MCF 10A (cell line): ENCODE data around the gene NRBP1. TPM values are rescaled to one million over a fixed set of nuclear protein-coding genes. Genes with fewer than 3 reads are reported as not detected.

Experiments
- BruUV-seq: library from RNA; stranded (reverse); fragments of 400-500 nt; replicated peaks from 2 replicates; lab custom pipeline; 2021; lab: Mats Ljungman, UMichigan
- CTCF ChIA-PET: fragments of 300-600 bp; sonication (Branson Sonifier 250); formaldehyde crosslinking; extraction: SDS; loops from one replicate; lab custom pipeline; 2021; ENCODE audit warnings: antibody characterized with exemption, inconsistent platforms; lab: Yijun Ruan, JAX
- POLR2A ChIA-PET: fragments of 300-600, 350-650 bp; sonication (Branson Sonifier 250); formaldehyde crosslinking; extraction: SDS; loops from one replicate; lab custom pipeline; 2020; ENCODE audit warnings: antibody characterized with exemption, inconsistent platforms; lab: Yijun Ruan, JAX
- DNase-seq: peaks from one replicate; pipeline ENCODE4 v3.0.0-alpha.2; 2018; ENCODE audit not compliant: unreplicated experiment
- H3K27ac Mint-ChIP-seq: one replicate; pipeline ENCODE4 v1.8.0; 2022; ENCODE audit warnings: mild to moderate bottlenecking, low read depth, mixed read lengths; ENCODE audit not compliant: unreplicated experiment
- H3K27me3 Mint-ChIP-seq: one replicate; pipeline ENCODE4 v1.8.0; 2022; ENCODE audit warnings: mixed read lengths; ENCODE audit not compliant: insufficient read depth, unreplicated experiment
- H3K36me3 Mint-ChIP-seq: one replicate; pipeline ENCODE4 v1.8.0; 2022; ENCODE audit warnings: mild to moderate bottlenecking, moderate library complexity, mixed read lengths; ENCODE audit not compliant: insufficient read depth, unreplicated experiment
- H3K4me1 Mint-ChIP-seq: one replicate; pipeline ENCODE4 v1.8.0; 2022; ENCODE audit warnings: mixed read lengths; ENCODE audit not compliant: insufficient read depth, unreplicated experiment
- H3K4me3 Mint-ChIP-seq: one replicate; pipeline ENCODE4 v1.8.0; 2022; ENCODE audit warnings: mild to moderate bottlenecking, moderate library complexity, mixed read lengths; ENCODE audit not compliant: unreplicated experiment
- H3K9me3 Mint-ChIP-seq: one replicate; pipeline ENCODE4 v1.8.0; 2022; ENCODE audit warnings: mixed read lengths; ENCODE audit not compliant: unreplicated experiment
- intact Hi-C: fragments of 100-400 bp; cut with micrococcal nuclease; formaldehyde crosslinking; loops from 2 replicates; pipeline ENCODE4 v1.14.1; 2022
- total RNA-seq: library from RNA; stranded (reverse); gene quantifications from 2 replicates; pipeline ENCODE4 v1.2.3, GENCODE V29; 2022
- TF ChIP-seq, protein P1 (sequence below): fragments of 200-600 bp; IDR thresholded peaks from one replicate; pipeline ENCODE4 v1.8.0; 2022; ENCODE audit warnings: antibody characterized with exemption, mild to moderate bottlenecking; ENCODE audit not compliant: unreplicated experiment

The NRBP1 gene
- total RNA-seq, 1 experiment from 2014 or later, result 79.5 TPM

DNA sequence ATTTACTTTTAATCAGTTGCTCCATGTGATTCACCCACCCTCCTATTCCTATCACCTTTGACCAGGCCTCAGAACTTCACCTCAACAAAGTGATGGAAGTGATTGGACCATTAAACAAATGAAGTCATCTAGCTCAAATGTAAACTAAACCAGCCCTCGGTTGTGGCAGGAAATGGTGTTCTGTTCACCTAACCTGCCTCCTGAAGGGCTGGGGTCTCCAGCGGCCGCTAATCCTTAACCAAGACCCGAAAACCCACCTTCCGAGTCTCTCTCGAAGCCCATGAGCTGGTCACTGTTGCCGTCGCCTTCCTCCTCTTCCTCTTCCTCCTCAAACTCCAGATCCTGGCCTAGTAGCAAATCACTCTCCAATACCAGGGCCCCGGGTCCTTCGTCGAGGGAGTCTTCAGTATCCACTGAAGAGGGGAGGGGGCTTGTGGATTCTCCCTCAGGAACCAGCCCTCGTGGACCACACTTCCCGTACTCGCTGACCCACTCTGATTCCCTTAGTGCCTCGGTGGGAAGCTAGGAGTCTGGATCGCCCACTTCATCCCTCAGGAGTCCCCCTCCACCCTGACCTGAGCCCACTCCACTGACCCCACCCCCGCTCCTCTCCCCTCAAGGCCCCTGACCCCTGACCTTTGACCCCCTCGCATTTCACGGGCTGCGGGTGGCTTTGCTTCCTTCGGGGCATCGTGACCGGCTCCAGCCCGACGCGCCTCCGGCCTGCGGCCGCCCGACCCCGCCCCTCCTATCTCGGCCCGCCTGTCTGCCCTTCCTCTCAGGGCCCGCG, 48.4 kb upstream of the NRBP1 start:
- Mint-ChIP-seq H3K36me3 (peaks cover 80% of the 10 kb centered on the region), H3K27me3 (no peaks in the 10 kb centered on the region), H3K9me3 (no peaks in the 10 kb centered on the region), H3K4me3 (peak overlapping the region; percentile 84), H3K27ac (peak overlapping the region; percentile 93), H3K4me1 (peaks cover 18% of the 10 kb centered on the region)
- POLR2A ChIA-PET, result interaction anchor here (0.7 to 5.6 kb wide), 15 partner anchors 10 to 326 kb away, joined by 3 to 114 read pairs (median 5); partner anchors contain the start of genes CCDC121, EIF2B4, GPN1 and GTF3C2
- TF ChIP-seq, protein P1, sequence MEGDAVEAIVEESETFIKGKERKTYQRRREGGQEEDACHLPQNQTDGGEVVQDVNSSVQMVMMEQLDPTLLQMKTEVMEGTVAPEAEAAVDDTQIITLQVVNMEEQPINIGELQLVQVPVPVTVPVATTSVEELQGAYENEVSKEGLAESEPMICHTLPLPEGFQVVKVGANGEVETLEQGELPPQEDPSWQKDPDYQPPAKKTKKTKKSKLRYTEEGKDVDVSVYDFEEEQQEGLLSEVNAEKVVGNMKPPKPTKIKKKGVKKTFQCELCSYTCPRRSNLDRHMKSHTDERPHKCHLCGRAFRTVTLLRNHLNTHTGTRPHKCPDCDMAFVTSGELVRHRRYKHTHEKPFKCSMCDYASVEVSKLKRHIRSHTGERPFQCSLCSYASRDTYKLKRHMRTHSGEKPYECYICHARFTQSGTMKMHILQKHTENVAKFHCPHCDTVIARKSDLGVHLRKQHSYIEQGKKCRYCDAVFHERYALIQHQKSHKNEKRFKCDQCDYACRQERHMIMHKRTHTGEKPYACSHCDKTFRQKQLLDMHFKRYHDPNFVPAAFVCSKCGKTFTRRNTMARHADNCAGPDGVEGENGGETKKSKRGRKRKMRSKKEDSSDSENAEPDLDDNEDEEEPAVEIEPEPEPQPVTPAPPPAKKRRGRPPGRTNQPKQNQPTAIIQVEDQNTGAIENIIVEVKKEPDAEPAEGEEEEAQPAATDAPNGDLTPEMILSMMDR, result no peak
- no TSS peak for BruUV-seq
- intact Hi-C loops, result loop anchor here (1.0 kb wide), 1 partner anchor 10 kb away; the partner anchor contains the start of genes EIF2B4 and SNX17
- peak; percentile 25 for DNase-seq
- CTCF ChIA-PET, result interaction anchor here (0.6 to 2.9 kb wide), 7 partner anchors 9 to 869 kb away, joined by 3 to 14 read pairs (median 4); partner anchors contain the start of gene MPV17

DNA sequence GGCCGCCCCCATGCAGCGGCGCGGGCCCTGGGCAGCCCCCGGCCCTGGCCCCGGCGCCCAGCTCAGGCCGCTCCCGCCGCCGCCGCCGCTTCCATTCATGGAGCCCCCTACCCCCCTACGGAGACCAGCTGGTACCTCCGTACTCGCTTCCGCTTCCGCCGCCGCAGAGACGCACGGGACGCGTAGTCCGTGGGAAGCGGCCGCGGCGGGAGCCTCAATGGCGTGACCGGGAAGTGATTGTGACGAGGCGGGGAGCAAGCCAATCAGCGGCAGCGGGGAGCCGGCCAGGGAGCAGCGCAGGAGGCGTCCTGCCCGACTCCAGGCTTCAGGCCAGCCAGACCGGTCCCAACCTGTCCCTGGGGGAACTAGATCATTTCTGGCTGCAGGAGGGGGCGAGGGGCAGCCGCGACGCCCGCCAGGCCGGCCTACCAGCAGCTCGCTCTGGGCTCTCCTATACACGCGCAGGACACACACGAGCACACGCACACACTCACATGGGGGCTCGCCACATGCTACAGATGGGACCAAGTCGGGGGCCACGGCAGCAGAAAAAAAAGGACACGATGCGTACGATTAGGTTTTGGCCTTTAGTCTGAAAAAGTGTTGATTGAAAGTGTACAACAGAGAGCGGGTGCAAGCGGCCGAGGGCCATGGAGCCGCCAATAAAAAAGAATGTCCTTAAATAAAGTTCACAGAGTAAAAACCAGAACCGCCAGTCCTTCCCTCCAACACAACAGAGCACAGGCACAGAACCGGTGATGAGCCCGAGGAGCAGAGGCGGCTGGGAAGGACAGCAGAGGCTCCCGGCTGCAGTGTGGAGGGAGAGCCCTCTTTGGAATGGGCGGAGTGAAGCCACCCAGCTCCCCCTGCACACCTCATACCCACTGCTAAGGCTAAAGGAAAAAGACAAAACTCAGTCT, 47.5 kb upstream of the NRBP1 start, which contains the start of gene ZNF513:
Gene ZNF513 (minus strand): TSS at position 109 of the 920 bp plus-strand sequence. CDS start 208 bp downstream, outside the sequence.
- BruUV-seq, result no TSS peak
- peaks cover 77% of the 10 kb centered on the region for H3K36me3 Mint-ChIP-seq

DNA sequence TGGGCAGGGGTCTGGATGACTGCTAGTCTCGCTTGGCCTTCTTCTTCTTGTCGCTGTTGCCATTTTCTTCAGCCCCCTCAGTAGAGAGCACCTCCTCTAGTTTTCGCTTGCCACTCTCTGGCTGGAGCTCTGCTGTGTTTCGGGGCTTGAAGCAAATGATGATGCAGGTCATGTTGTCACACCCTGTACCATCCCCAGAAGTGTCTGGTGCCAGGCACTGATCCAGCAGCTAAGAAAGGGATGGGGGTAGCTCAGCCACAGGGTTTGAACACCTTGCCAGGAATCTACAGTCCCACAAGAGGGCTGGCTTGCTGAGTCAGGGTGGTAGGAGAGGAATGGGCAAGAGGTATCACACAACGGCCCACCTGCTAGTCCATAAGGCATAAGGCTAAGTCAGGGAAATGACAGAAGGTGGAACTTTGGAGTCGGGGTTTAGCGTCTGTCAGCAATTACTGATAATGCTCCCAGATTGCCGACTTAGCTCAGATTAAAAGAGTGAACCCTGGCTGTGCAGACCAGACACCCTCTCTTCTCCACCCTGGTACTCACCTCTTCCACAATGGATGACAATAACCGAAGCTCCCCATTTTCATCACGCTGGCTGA, 46.8 kb upstream of the NRBP1 start:
- Mint-ChIP-seq H3K4me3 (peak overlapping the region; percentile 84), H3K27me3 (no peaks in the 10 kb centered on the region), H3K9me3 (no peaks in the 10 kb centered on the region), H3K4me1 (peaks cover 20% of the 10 kb centered on the region), H3K36me3 (peaks cover 69% of the 10 kb centered on the region), H3K27ac (peak overlapping the region; percentile 93)
- no peak for DNase-seq
- TF ChIP-seq, protein P1, result no peak
- POLR2A ChIA-PET, result interaction anchor here (0.6 to 5.6 kb wide), 7 partner anchors 11 to 60 kb away, joined by 3 to 114 read pairs (median 37); partner anchors contain the start of genes EIF2B4, GTF3C2, MPV17 and NRBP1
- TSS peak; percentile 81 for BruUV-seq
- intact Hi-C loops, result no loop called here
- CTCF ChIA-PET, result interaction anchor here (0.6 kb wide), 1 partner anchor 100 kb away, joined by 3 read pairs; the partner anchor contains the start of gene TRIM54

More for the DNA sequence above, 47.5 kb upstream of the NRBP1 start, which contains the start of gene ZNF513:
- ChIA-PET POLR2A (interaction anchor here (0.5 to 5.6 kb wide), 18 partner anchors 11 to 1516 kb away, joined by 3 to 114 read pairs (median 4); partner anchors contain the start of genes CCDC121, EIF2B4, GPN1 and GTF3C2), CTCF (interaction anchor here (0.6 to 2.1 kb wide), 4 partner anchors 8 to 69 kb away, joined by 3 to 12 read pairs (median 5); no protein-coding TSS in a partner anchor)
- Mint-ChIP-seq H3K27ac (peak within 1 kb of the TSS; percentile 93), H3K4me3 (peak within 1 kb of the TSS; percentile 84), H3K27me3 (no peaks in the 10 kb centered on the region), H3K4me1 (peaks cover 20% of the 10 kb centered on the region), H3K9me3 (no peaks in the 10 kb centered on the region)
- DNase-seq, result peak; percentile 95
- intact Hi-C loops, result loop anchor here (1.0 kb wide), 1 partner anchor 11 kb away; the partner anchor contains the start of genes EIF2B4 and SNX17
- TF ChIP-seq, protein P1, result no peak
